Fibroblast of villous mesenchyme (primary cell): ENCODE data around the gene KMT2D. TPM values are rescaled to one million over a fixed set of nuclear protein-coding genes. Genes with fewer than 3 reads are reported as not detected.

Source experiments
- DNase-seq: peaks from one replicate; pipeline ENCODE4 v3.0.0-alpha.2; 2010; ENCODE audit warnings: low read depth
- H3K4me3 ChIP-seq: 2 replicates; pipeline ENCODE4 v1.5.1; 2011; ENCODE audit warnings: low read depth, mild to moderate bottlenecking, low read length
- total RNA-seq: library from RNA; depleted of rRNA; stranded (reverse); fragments of >200 nt; gene quantifications from 2 replicates; pipeline ENCODE4 v1.2.3, GENCODE V29; 2012
- TF ChIP-seq, protein P1 (sequence below): IDR thresholded peaks from 2 replicates; pipeline ENCODE4 v1.5.1; 2012; ENCODE audit warnings: low read depth, mild to moderate bottlenecking, low read length; ENCODE audit not compliant: insufficient read depth

Gene KMT2D
- total RNA-seq, 1 donor, result 37.1 TPM

DNA sequence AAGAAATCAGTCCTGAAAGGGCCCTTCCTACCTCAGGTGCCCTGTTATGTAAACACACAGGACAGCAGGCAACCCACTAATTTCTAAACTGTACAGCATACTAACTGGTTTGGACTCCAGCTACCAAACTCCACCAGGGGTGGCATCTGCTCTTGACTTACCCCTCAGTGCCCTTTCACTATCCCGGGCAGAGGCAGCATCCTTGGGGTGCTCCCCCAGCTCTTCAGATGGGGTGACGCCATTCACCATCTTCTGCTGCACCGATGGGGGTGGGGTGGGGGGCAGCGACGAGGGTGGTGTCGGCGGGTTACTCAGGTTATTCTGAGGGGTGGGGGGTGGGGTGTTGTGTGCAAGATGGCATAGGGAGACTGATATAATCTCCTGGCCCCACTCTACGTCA, 30.5 kb downstream of the KMT2D start:
- no peak overlapping the region for H3K4me3 ChIP-seq
- TF ChIP-seq, protein P1, sequence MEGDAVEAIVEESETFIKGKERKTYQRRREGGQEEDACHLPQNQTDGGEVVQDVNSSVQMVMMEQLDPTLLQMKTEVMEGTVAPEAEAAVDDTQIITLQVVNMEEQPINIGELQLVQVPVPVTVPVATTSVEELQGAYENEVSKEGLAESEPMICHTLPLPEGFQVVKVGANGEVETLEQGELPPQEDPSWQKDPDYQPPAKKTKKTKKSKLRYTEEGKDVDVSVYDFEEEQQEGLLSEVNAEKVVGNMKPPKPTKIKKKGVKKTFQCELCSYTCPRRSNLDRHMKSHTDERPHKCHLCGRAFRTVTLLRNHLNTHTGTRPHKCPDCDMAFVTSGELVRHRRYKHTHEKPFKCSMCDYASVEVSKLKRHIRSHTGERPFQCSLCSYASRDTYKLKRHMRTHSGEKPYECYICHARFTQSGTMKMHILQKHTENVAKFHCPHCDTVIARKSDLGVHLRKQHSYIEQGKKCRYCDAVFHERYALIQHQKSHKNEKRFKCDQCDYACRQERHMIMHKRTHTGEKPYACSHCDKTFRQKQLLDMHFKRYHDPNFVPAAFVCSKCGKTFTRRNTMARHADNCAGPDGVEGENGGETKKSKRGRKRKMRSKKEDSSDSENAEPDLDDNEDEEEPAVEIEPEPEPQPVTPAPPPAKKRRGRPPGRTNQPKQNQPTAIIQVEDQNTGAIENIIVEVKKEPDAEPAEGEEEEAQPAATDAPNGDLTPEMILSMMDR, result no peak
- DNase-seq, result no peak

DNA sequence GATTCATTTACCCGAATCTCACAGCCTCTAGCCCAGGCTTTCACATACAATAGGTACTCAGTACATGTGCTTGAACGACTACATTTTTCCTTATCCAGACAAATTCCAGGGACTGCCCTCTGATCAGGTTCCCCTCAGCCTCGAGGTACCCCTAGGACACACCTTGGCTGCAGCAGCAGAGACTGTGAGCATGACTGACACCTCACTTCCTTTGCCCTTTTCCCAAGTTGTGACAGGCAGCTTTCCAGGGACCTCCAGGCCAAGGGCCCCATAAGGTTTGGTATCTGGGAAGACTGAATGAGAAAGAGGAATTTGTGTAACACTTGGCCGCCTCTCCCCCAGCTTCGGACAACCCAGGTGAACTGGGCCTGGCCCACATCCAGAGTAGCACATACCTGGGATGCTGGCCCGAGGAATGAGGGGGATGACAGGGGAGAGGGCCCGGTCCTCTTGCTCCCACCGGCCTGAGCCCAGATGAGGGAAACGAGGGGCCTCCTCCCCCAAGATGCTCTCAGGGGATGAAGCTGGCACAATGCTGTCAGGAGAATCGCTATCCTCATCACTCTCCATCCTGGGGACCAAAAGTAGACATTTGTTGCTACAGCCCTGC, 31.8 kb downstream of the KMT2D start:
- no peak overlapping the region for H3K4me3 ChIP-seq
- DNase-seq, result no peak
- TF ChIP-seq, protein P1, result no peak

DNA sequence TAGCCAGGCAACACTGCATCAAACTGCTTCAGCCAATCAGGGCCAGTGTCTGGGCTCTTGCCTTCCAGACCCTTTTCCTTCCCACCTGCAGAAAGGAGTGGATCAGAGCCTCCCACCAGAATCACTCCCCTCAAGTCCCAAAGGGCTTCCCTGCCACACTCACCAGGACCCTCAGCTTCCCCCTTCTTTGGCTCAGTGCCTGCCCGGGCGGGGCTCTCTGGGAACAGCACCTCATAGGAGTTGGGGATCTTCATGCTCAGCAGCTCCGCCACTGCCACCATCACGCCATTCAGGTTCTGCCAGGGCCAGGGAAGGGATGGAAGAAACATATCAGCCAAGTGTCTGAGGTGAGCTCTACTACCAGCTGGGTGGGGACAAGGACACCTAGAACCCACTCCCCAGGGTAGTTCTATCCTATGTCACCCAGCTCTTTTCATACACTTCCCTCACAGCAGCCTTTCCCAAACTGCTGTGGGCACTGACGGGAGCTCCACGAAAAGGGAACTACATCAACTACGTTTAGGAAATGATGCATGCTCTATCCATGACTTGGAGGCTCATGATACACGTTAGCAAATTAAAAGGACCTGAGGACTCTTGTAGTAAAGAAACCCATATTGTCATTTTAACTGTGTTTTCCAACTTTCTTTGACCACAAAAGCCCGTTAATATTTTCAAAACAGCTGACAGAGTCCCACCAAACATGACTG, 32.6 kb downstream of the KMT2D start:
- no peak for DNase-seq

DNA sequence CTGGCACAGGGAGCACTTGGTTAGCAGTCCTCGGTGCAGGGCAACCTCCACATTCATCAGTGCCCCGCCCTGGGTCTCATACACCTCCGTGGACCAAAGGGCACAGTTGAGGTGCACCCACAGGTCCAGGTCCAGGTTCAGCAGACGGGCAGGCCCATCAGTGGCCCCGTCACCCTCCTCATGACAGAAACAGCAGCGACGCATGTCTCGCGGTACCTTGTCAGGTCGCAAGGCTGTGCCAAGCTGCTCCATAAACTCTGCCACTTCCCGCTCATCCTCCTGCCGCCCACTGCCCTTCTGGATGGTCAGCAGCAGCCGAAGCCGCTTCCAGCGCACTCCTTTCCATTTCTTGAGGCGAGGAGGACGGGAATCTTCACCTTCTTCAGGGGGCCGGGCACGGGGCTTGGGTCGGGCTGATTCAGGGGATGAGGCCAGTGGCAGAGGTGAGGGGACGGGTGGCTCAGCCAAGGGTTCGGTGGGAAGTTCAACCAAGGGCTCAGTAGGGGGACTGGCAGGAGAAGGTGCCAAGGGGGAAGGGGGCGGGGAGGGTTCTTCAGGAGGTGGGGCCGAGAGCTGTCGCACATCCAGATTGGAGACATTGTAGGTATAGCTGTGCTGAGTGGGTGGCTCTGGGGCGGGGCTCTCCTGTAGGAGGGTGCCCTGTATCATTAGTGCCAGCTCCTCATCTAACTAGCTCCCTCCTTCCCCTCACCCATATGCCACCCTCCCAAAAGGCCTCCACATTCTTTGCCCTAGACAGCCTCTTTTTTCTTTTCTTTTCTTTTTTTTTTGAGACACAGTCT, 33.7 kb downstream of the KMT2D start:
- no peak for DNase-seq
- H3K4me3 ChIP-seq, result no peak overlapping the region
- TF ChIP-seq, protein P1, result no peak

More for the DNA sequence above, 32.6 kb downstream of the KMT2D start:
- TF ChIP-seq, protein P1, result no peak
- no peak overlapping the region for H3K4me3 ChIP-seq

DNA sequence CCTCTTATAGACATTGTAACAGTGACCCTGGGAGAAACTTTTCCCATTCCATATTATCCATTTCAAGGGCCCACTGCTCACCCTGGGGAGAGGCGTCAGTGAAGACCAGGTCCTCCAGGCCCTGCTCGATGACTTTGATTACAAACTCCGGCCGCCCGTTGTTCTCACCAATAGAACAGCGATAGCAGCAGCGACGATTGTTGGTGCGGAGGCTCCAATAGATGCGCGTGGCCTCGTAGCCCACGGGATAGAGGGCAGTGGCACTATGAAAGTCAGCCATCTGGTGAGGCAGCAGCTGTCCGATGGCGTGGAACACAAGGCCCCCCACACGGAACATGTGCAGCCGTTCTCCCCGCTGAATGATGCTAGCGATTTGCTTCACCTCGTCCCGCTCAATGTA, 34.5 kb downstream of the KMT2D start:
- no peak overlapping the region for H3K4me3 ChIP-seq
- TF ChIP-seq, protein P1, result no peak
- no peak for DNase-seq

DNA sequence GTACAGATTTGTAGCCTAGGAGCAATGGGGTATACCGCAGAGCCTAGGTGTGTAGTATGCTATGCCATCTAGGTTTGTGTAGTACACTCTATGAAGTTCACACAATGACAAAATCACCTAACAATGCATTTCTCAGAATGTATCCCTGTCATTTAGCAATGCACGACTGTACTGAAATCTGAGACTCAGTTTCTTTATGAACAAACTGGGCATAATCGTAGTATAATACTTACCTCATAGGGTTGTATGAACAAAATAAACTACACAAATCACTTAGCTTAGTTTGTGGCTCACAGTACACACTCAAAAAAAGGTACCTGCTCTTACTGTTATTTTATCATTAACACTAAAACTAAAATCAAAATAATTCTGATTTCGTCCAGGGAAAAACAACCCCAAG, 35.1 kb downstream of the KMT2D start:
- TF ChIP-seq, protein P1, result no peak
- no peak for DNase-seq
- no peak overlapping the region for H3K4me3 ChIP-seq
